ENCODE results near the gene GRIN1.

DNA sequence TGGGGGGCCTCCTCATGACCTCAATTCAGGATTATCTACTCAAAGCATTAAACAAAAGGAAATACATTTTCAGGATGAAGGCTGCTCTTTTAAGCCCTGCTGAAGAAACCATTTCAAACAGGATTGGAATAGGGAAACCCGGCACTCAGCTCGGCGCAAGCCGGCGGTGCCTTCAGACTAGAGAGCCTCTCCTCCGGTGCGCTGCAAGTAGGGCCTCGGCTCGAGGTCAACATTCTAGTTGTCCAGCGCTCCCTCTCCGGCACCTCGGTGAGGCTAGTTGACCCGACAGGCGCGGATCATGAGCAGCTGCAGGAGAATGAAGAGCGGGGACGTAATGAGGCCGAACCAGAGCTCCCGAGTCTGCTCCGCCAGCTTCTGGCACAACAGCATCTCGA is 65.8 kb downstream of the GRIN1 start:
- TF ChIP-seq EZH2 (IDR thresholded peaks at IDR 0.05; ENCODE audit: borderline replicate concordance, low read length) (no peak), CTCF (conservative IDR thresholded peaks at IDR 0.05 in 1 of 2, IDR thresholded peaks at IDR 0.05 in 1 of 2; ENCODE audit: extremely low read depth in 1 of 2, insufficient read depth in 1 of 2, low read depth in 1 of 2, low read length in 2 of 2) (no peak)

All from mammary epithelial cell (primary cell).